ENCODE measurements around the gene ANKS3. TPM values are rescaled to one million over a fixed set of nuclear protein-coding genes. Genes with fewer than 3 reads are reported as not detected.
A peak's percentile ranks its signal among the peaks of the same experiment; 100 is the strongest.

ANKS3 gene
- total RNA-seq, 1 donor from 2014 or later, result 16.8 TPM

DNA sequence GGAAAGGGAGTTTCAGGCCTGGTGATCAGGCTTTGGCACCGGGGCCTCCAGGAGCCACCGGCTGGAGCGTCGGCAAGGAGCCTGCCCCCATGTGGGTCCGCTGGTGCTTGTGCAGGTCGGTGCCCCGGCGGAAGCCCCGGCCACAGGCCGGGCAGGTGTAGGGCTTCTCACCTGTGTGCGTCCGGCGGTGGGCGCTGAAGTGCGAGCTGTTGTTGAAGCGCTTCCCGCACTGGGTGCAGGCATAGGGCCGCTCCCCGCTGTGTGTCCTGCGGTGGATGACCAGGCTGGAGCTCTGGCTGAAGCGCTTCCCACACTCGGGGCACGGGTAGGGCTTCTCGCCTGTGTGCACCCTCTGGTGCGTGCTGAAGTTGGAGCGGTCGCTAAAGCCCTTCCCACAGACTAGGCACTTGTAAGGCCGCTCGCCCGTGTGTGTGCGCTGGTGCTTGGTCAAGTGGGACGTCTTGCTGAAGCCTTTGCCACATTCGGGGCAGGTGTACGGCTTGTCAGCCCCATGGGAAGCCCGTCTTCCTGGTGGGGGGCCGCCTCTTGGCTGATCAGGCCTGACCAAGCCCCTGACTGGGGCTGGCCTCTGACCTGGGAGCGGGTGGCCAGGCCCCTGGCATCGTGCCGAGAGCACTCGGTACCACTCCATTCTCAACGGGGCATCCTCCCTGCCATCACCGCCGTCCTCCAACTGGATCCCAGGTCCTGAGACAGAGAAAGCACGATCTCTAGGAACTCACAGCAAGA, 18.5 kb upstream of the ANKS3 start:
- no peak for DNase-seq (ENCODE audit: low read depth)
- Histone ChIP-seq H3K27me3 (ENCODE audit: control insufficient read depth, insufficient read depth, low read length) (no peaks in the 10 kb centered on the region), H3K36me3 (ENCODE audit: control insufficient read depth, insufficient read depth, low read length) (peaks cover 20% of the 10 kb centered on the region), H3K4me3 (ENCODE audit: low read depth, low read length) (no peak overlapping the region)
- TF ChIP-seq, protein P1, sequence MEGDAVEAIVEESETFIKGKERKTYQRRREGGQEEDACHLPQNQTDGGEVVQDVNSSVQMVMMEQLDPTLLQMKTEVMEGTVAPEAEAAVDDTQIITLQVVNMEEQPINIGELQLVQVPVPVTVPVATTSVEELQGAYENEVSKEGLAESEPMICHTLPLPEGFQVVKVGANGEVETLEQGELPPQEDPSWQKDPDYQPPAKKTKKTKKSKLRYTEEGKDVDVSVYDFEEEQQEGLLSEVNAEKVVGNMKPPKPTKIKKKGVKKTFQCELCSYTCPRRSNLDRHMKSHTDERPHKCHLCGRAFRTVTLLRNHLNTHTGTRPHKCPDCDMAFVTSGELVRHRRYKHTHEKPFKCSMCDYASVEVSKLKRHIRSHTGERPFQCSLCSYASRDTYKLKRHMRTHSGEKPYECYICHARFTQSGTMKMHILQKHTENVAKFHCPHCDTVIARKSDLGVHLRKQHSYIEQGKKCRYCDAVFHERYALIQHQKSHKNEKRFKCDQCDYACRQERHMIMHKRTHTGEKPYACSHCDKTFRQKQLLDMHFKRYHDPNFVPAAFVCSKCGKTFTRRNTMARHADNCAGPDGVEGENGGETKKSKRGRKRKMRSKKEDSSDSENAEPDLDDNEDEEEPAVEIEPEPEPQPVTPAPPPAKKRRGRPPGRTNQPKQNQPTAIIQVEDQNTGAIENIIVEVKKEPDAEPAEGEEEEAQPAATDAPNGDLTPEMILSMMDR (IDR thresholded peaks at IDR 0.05; ENCODE audit: insufficient read depth, low read length, severe bottlenecking), result no peak
- FAIRE-seq, result no peak

- no peak for FAIRE-seq
- no peaks in the 10 kb centered on the region for H3K27me3 ChIP-seq (ENCODE audit: control insufficient read depth, insufficient read depth, low read length)
- TF ChIP-seq, protein P1 (IDR thresholded peaks at IDR 0.05; ENCODE audit: insufficient read depth, low read length, severe bottlenecking), result no peak
- H3K4me3 ChIP-seq (ENCODE audit: low read depth, low read length), result no peak overlapping the region
- no peak for DNase-seq (ENCODE audit: low read depth)
- H3K36me3 ChIP-seq (ENCODE audit: control insufficient read depth, insufficient read depth, low read length), result peaks cover 17% of the 10 kb centered on the region
Measured at GRCh38 chr16:4750896-4751295, 16.8 kb upstream of the ANKS3 start.

- TF ChIP-seq, protein P1 (IDR thresholded peaks at IDR 0.05; ENCODE audit: insufficient read depth, low read length, severe bottlenecking), result no peak
- H3K36me3 ChIP-seq (ENCODE audit: control insufficient read depth, insufficient read depth, low read length), result peaks cover 15% of the 10 kb centered on the region
- H3K4me3 ChIP-seq (ENCODE audit: low read depth, low read length), result no peak overlapping the region
- DNase-seq (ENCODE audit: low read depth) (no peak), FAIRE-seq (no peak)
- H3K27me3 ChIP-seq (ENCODE audit: control insufficient read depth, insufficient read depth, low read length), result no peaks in the 10 kb centered on the region
Measured at GRCh38 chr16:4749700-4750257, 15.7 kb upstream of the ANKS3 start.

GRCh38 chr16:4748682-4749411, 14.8 kb upstream of the ANKS3 start:
- TF ChIP-seq, protein P1 (IDR thresholded peaks at IDR 0.05; ENCODE audit: insufficient read depth, low read length, severe bottlenecking), result no peak
- no peak overlapping the region for H3K4me3 ChIP-seq (ENCODE audit: low read depth, low read length)
- H3K27me3 ChIP-seq (ENCODE audit: control insufficient read depth, insufficient read depth, low read length), result no peaks in the 10 kb centered on the region
- H3K36me3 ChIP-seq (ENCODE audit: control insufficient read depth, insufficient read depth, low read length), result peaks cover 13% of the 10 kb centered on the region
- DNase-seq (ENCODE audit: low read depth) (no peak), FAIRE-seq (peak; percentile 47)

- DNase-seq (ENCODE audit: low read depth) (no peak), FAIRE-seq (no peak)
- Histone ChIP-seq H3K27me3 (ENCODE audit: control insufficient read depth, insufficient read depth, low read length) (no peaks in the 10 kb centered on the region), H3K4me3 (ENCODE audit: low read depth, low read length) (no peak overlapping the region), H3K36me3 (ENCODE audit: control insufficient read depth, insufficient read depth, low read length) (peaks cover 8% of the 10 kb centered on the region)
- TF ChIP-seq, protein P1 (IDR thresholded peaks at IDR 0.05; ENCODE audit: insufficient read depth, low read length, severe bottlenecking), result no peak
Measured at GRCh38 chr16:4747906-4748681, 14.0 kb upstream of the ANKS3 start.
